Prostate gland (tissue), 2 donors: Measurements from ENCODE around the gene CCDC175. TPM values are rescaled to one million over a fixed set of nuclear protein-coding genes. Genes with fewer than 3 reads are reported as not detected.
A peak's percentile ranks its signal among the peaks of the same experiment; 100 is the strongest.

Experiments
- DNase-seq: peaks from one replicate; pipeline ENCODE4 v3.0.0-alpha.2; 2019; ENCODE audit warnings: low spot score
- H3K27ac ChIP-seq, 2 donors: fragments of 200-600 bp; sonication (generic); 2 replicates each; pipeline ENCODE4 v1.5.1; 2017 to 2019
- H3K27me3 ChIP-seq: fragments of 200-600 bp; sonication (generic); replicated peaks from 2 replicates; pipeline ENCODE4 v1.5.1; 2019; ENCODE audit not compliant: insufficient read depth
- H3K36me3 ChIP-seq, 2 donors: fragments of 200-600 bp; sonication (generic); 1 replicate in 1 of 2; 2 replicates in 1 of 2; pipeline versions ENCODE4 v1.5.1 to v1.8.1; 2017 to 2019
- H3K4me1 ChIP-seq: fragments of 200-600 bp; sonication (generic); replicated peaks from 2 replicates; pipeline ENCODE4 v1.5.1; 2019
- H3K4me3 ChIP-seq, 2 donors: fragments of 200-600 bp; sonication (generic); 2 replicates each; pipeline ENCODE4 v1.5.1; 2017 to 2019
- H3K9me3 ChIP-seq: fragments of 200-600 bp; sonication (generic); 2 replicates; pipeline ENCODE4 v1.5.1; 2017
- CTCF ChIP-seq, 4 experiments: fragments of 200-600 bp in 2 of 4; fragments of 450-650 bp in 2 of 4; sonication (generic) in 2 of 4; IDR thresholded peaks; 1 replicate in 3 of 4; 2 replicates in 1 of 4; pipeline ENCODE4 v1.5.1; 2016 to 2019; ENCODE audit warnings: antibody characterized with exemption in 4 of 4, mild to moderate bottlenecking in 2 of 4, moderate library complexity in 2 of 4
- POLR2A ChIP-seq: fragments of 450-650 bp; IDR thresholded peaks from one replicate; pipeline ENCODE4 v1.6.1; 2016; ENCODE audit warnings: antibody characterized with exemption, mild to moderate bottlenecking
- POLR2AphosphoS5 ChIP-seq: sonication (generic); formaldehyde crosslinking; IDR thresholded peaks from one replicate; pipeline ENCODE4 v1.6.1; 2017; ENCODE audit warnings: antibody characterized with exemption
- WGBS: methylation state at CpG from one replicate; pipeline ENCODE4 v1.1.5; 2018; 5-methylcytosine and 5-hydroxymethylcytosine counted together
- intact Hi-C: fragments of 100-400 bp; cut with DNase I; formaldehyde crosslinking; loops from one replicate; pipeline ENCODE4 v1.14.2; 2022
- total RNA-seq, 2 donors: library from RNA; depleted of rRNA; stranded (reverse); fragments of >200 nt; gene quantifications; one replicate each; pipeline ENCODE4 v1.1.0, GENCODE V29; 2016

CCDC175 gene
- not detected for total RNA-seq

GRCh38 chr14:59576332-59577294, at the start of gene CCDC175:
TSS of gene CCDC175 (minus strand) at chr14:59576812. CDS start at chr14:59576775, 37 bp downstream.
- WGBS: 23% methylated on average over 41 of the region's 46 CpGs
- TF ChIP-seq CTCF (IDR thresholded peaks at IDR 0.05) (peak; percentile 19 to 68 (median 58)), POLR2A (no peak), POLR2AphosphoS5 (no peak)
- H3K4me1 ChIP-seq: no peaks in the 10 kb centered on the region
- intact Hi-C loops: loop anchor here (10.0 kb wide), 1 partner anchor 452 kb away; no protein-coding TSS in a partner anchor
- H3K27ac ChIP-seq: no peak within 1 kb of the TSS
- H3K27me3 ChIP-seq: no peaks in the 10 kb centered on the region
- DNase-seq: peak; percentile 77
- H3K9me3 ChIP-seq: no peaks in the 10 kb centered on the region
- H3K36me3 ChIP-seq: no peaks in the 10 kb centered on the region
- peak within 1 kb of the TSS; percentile 9 to 20 for H3K4me3 ChIP-seq

GRCh38 chr14:59622631-59623030, 46.0 kb upstream of the CCDC175 start:
- Histone ChIP-seq H3K36me3 (no peaks in the 10 kb centered on the region), H3K4me3 (no peak overlapping the region), H3K4me1 (no peaks in the 10 kb centered on the region), H3K27me3 (no peaks in the 10 kb centered on the region), H3K27ac (no peak overlapping the region), H3K9me3 (no peaks in the 10 kb centered on the region)
- no peak for DNase-seq
- 53% methylated on average over 2 of the region's 2 CpGs for WGBS
- intact Hi-C loops: no loop called here
- TF ChIP-seq POLR2AphosphoS5: no peak
- TF ChIP-seq CTCF (IDR thresholded peaks at IDR 0.05): no peak
- TF ChIP-seq POLR2A: no peak

GRCh38 chr14:59619061-59619460, 42.4 kb upstream of the CCDC175 start:
- no peaks in the 10 kb centered on the region for H3K4me1 ChIP-seq
- no peak for DNase-seq
- WGBS: 60% methylated on average over 2 of the region's 2 CpGs
- H3K4me3 ChIP-seq: no peak overlapping the region
- intact Hi-C loops: no loop called here
- H3K36me3 ChIP-seq: no peaks in the 10 kb centered on the region
- TF ChIP-seq POLR2AphosphoS5 (no peak), POLR2A (no peak), CTCF (IDR thresholded peaks at IDR 0.05) (no peak)
- H3K9me3 ChIP-seq: no peaks in the 10 kb centered on the region
- no peak overlapping the region for H3K27ac ChIP-seq
- no peaks in the 10 kb centered on the region for H3K27me3 ChIP-seq

- no peaks in the 10 kb centered on the region for H3K27me3 ChIP-seq
- DNase-seq: no peak
- intact Hi-C loops: no loop called here
- no peak for TF ChIP-seq CTCF (IDR thresholded peaks at IDR 0.05)
- no peak for TF ChIP-seq POLR2A
- no peak for TF ChIP-seq POLR2AphosphoS5
- 48% methylated on average over 3 of the region's 3 CpGs for WGBS
- no peak overlapping the region for H3K27ac ChIP-seq
- H3K9me3 ChIP-seq: no peaks in the 10 kb centered on the region
- H3K4me1 ChIP-seq: no peaks in the 10 kb centered on the region
- H3K36me3 ChIP-seq: no peaks in the 10 kb centered on the region
- H3K4me3 ChIP-seq: no peak overlapping the region
Measured at GRCh38 chr14:59601056-59601455, 24.4 kb upstream of the CCDC175 start.
